H1 (cell line): ENCODE measurements around the gene GPR162. TPM values are rescaled to one million over a fixed set of nuclear protein-coding genes. Genes with fewer than 3 reads are reported as not detected.

Source experiments
- CTCF ChIA-PET: fragments of 300-600 bp; sonication (Branson Sonifier 250); formaldehyde crosslinking; loops from one replicate; lab custom pipeline; 2021; ENCODE audit not compliant: partially characterized antibody; lab: Charles Lee
- POLR2A ChIA-PET: fragments of 300-600 bp; sonication (Branson Sonifier 250); formaldehyde crosslinking; loops from one replicate; lab custom pipeline; 2021; ENCODE audit warnings: inconsistent platforms; ENCODE audit not compliant: partially characterized antibody; lab: Charles Lee
- DNase-seq, 2 experiments: peaks; one replicate each; pipeline versions ENCODE4 v3.0.0 to v3.0.0-alpha.2; 2010 to 2022; ENCODE audit warnings: low spot score in 2 of 2, low read depth in 1 of 2, mixed read lengths in 1 of 2
- FAIRE-seq: peaks from 2 replicates; lab custom pipeline; 2011; peaks lifted over from hg19 to GRCh38; lab: Jason Lieb, UNC
- H2AFZ ChIP-seq: 2 replicates; pipeline ENCODE4 v1.8.1; 2012; ENCODE audit warnings: low read length, inconsistent platforms
- H2AK5ac ChIP-seq: 2 replicates; pipeline ENCODE4 v1.6.1; 2013; ENCODE audit warnings: low read depth, low read length
- H2BK120ac ChIP-seq: replicated peaks from 2 replicates; pipeline ENCODE3; 2013; ENCODE audit warnings: low read depth, low read length, inconsistent platforms
- H2BK12ac ChIP-seq: 2 replicates; pipeline ENCODE4 v1.6.1; 2013; ENCODE audit warnings: low read depth, low read length
- H2BK15ac ChIP-seq: 2 replicates; pipeline ENCODE4 v1.6.1; 2013; ENCODE audit warnings: low read length
- H2BK20ac ChIP-seq: 2 replicates; pipeline ENCODE4 v1.6.1; 2013; ENCODE audit warnings: low read length
- H2BK5ac ChIP-seq: 2 replicates; pipeline ENCODE4 v1.6.1; 2013; ENCODE audit warnings: low read depth, low read length
- H3K14ac ChIP-seq: 2 replicates; pipeline ENCODE4 v1.6.1; 2013; ENCODE audit warnings: inconsistent platforms; ENCODE audit not compliant: insufficient read length
- H3K18ac ChIP-seq: 2 replicates; pipeline ENCODE4 v1.6.1; 2013; ENCODE audit warnings: low read length; ENCODE audit errors: extremely low read depth
- H3K23ac ChIP-seq: 2 replicates; pipeline ENCODE4 v1.6.1; 2013; ENCODE audit warnings: inconsistent platforms; ENCODE audit not compliant: insufficient read length
- H3K23me2 ChIP-seq: 2 replicates; pipeline ENCODE4 v1.6.1; 2013; ENCODE audit warnings: low read depth, low read length
- H3K27ac ChIP-seq: 2 replicates; pipeline ENCODE4 v1.6.1; 2011; ENCODE audit warnings: low read depth, low read length, inconsistent platforms
- H3K27me3 ChIP-seq, 4 experiments: replicated peaks in 1 of 4; 1 replicate in 1 of 4; 2 replicates in 3 of 4; pipeline versions ENCODE4 v1.6.1 to v1.8.1; 2011 to 2013; ENCODE audit warnings: low read length in 3 of 4, mild to moderate bottlenecking in 3 of 4, inconsistent platforms in 2 of 4, mixed read lengths in 2 of 4, moderate library complexity in 1 of 4; ENCODE audit not compliant: control insufficient read depth in 3 of 4, insufficient read depth in 3 of 4; ENCODE audit errors: extremely low read depth in 1 of 4
- H3K36me3 ChIP-seq, 4 experiments: 2 replicates each; pipeline versions ENCODE4 v1.6.1 to v1.8.1; 2011 to 2013; ENCODE audit warnings: mild to moderate bottlenecking in 4 of 4, low read length in 3 of 4, moderate library complexity in 2 of 4, control low read depth in 1 of 4, inconsistent platforms in 1 of 4; ENCODE audit not compliant: insufficient read depth in 4 of 4, control insufficient read depth in 2 of 4
- H3K4ac ChIP-seq: replicated peaks from 2 replicates; pipeline ENCODE3; 2013; ENCODE audit warnings: low read length, low read depth, mixed read lengths, inconsistent platforms; ENCODE audit not compliant: insufficient read length
- H3K4me1 ChIP-seq, 4 experiments: replicated peaks in 1 of 4; 1 replicate in 1 of 4; 2 replicates in 3 of 4; pipeline versions ENCODE4 v1.6.1 to v1.8.1; 2011 to 2013; ENCODE audit warnings: low read length in 3 of 4, inconsistent platforms in 2 of 4, mixed read lengths in 1 of 4; ENCODE audit not compliant: insufficient read depth in 4 of 4, control insufficient read depth in 3 of 4
- H3K4me2 ChIP-seq, 2 experiments: 2 replicates each; pipeline versions ENCODE4 v1.6.1 to v1.8.1; 2011 to 2013; ENCODE audit warnings: low read depth in 2 of 2, low read length in 2 of 2, control low read depth in 1 of 2, inconsistent platforms in 1 of 2, mild to moderate bottlenecking in 1 of 2; ENCODE audit not compliant: insufficient read depth in 1 of 2
- H3K4me3 ChIP-seq, 4 experiments: fragments of 200-600, 300-600 bp in 1 of 4; sonication (generic), shearing (Covaris generic), sonication (Bioruptor Twin) in 1 of 4; 2 replicates each; pipeline versions ENCODE4 v1.5.1 to v1.8.1; 2011 to 2016; ENCODE audit warnings: low read length in 4 of 4, low read depth in 3 of 4, control low read depth in 2 of 4, inconsistent platforms in 2 of 4, mild to moderate bottlenecking in 2 of 4, mixed read lengths in 1 of 4, moderate library complexity in 1 of 4; ENCODE audit not compliant: insufficient read depth in 2 of 4; ENCODE audit errors: extremely low read depth in 1 of 4
- H3K56ac ChIP-seq: replicated peaks from 2 replicates; pipeline ENCODE3; 2013; ENCODE audit warnings: low read depth, mild to moderate bottlenecking, mixed read lengths, low read length, inconsistent platforms; ENCODE audit not compliant: insufficient read length
- H3K79me1 ChIP-seq: 2 replicates; pipeline ENCODE4 v1.6.1; 2013; ENCODE audit warnings: low read depth, low read length, control low read depth
- H3K79me2 ChIP-seq, 2 experiments: 2 replicates each; pipeline versions ENCODE4 v1.6.1 to v1.8.1; 2012 to 2013; ENCODE audit warnings: low read length in 2 of 2, mild to moderate bottlenecking in 2 of 2, inconsistent platforms in 1 of 2; ENCODE audit not compliant: insufficient read depth in 2 of 2, control insufficient read depth in 1 of 2
- H3K9ac ChIP-seq, 4 experiments: replicated peaks in 1 of 4; 1 replicate in 1 of 4; 2 replicates in 3 of 4; pipeline versions ENCODE4 v1.6.1 to v1.8.1; 2011 to 2013; ENCODE audit warnings: low read depth in 3 of 4, low read length in 3 of 4, control low read depth in 2 of 4, mild to moderate bottlenecking in 2 of 4, moderate library complexity in 2 of 4, inconsistent platforms in 1 of 4; ENCODE audit errors: extremely low read depth in 1 of 4
- H3K9me3 ChIP-seq, 2 experiments: 2 replicates each; pipeline versions ENCODE4 v1.6.1 to v1.8.1; 2012 to 2013; ENCODE audit warnings: mild to moderate bottlenecking in 2 of 2, moderate library complexity in 2 of 2, control low read depth in 1 of 2, inconsistent platforms in 1 of 2, low read depth in 1 of 2, low read length in 1 of 2, mixed read lengths in 1 of 2; ENCODE audit not compliant: insufficient read depth in 2 of 2
- H4K20me1 ChIP-seq, 2 experiments: replicated peaks in 1 of 2; 2 replicates each; pipeline versions ENCODE3 to v1.8.1; 2011 to 2013; ENCODE audit warnings: inconsistent platforms in 2 of 2, low read length in 2 of 2, mild to moderate bottlenecking in 1 of 2; ENCODE audit not compliant: insufficient read depth in 2 of 2, control insufficient read depth in 1 of 2
- H4K5ac ChIP-seq: 2 replicates; pipeline ENCODE4 v1.6.1; 2013; ENCODE audit warnings: low read length, low read depth, mixed read lengths, inconsistent platforms; ENCODE audit not compliant: insufficient read length
- H4K8ac ChIP-seq: 2 replicates; pipeline ENCODE4 v1.8.0; 2013; ENCODE audit warnings: mild to moderate bottlenecking, moderate library complexity, low read length, inconsistent platforms; ENCODE audit not compliant: insufficient read depth; ENCODE audit errors: extremely low read depth
- H4K91ac ChIP-seq: replicated peaks from 2 replicates; pipeline ENCODE3; 2013; ENCODE audit warnings: low read length, mixed read lengths, inconsistent platforms; ENCODE audit not compliant: insufficient read length
- BRCA1 ChIP-seq: IDR thresholded peaks from 2 replicates; pipeline ENCODE4 v1.6.1; 2012; ENCODE audit warnings: low read depth, low read length, improper control_type of control experiment
- EGR1 ChIP-seq: IDR thresholded peaks from 2 replicates; pipeline ENCODE4 v1.6.1; 2011; ENCODE audit warnings: low read depth, low read length, borderline replicate concordance
- KDM1A ChIP-seq: fragments of 200-600, 300-600 bp; sonication (generic); IDR thresholded peaks from 2 replicates; pipeline ENCODE4 v1.7.1; 2016; ENCODE audit warnings: mild to moderate bottlenecking, low read length, borderline replicate concordance
- MAX ChIP-seq: IDR thresholded peaks from 2 replicates; pipeline ENCODE4 v1.6.1; 2012; ENCODE audit warnings: inconsistent platforms
- POU5F1 ChIP-seq: IDR thresholded peaks from 2 replicates; pipeline ENCODE4 v1.6.1; 2011; ENCODE audit warnings: low read depth, mild to moderate bottlenecking, low read length, moderate library complexity
- RXRA ChIP-seq: IDR thresholded peaks from 2 replicates; pipeline ENCODE4 v1.6.1; 2011; ENCODE audit warnings: low read depth, mild to moderate bottlenecking, low read length, moderate library complexity; ENCODE audit not compliant: insufficient read depth
- SIN3A ChIP-seq, 2 experiments: IDR thresholded peaks in 1 of 2; conservative IDR thresholded peaks in 1 of 2; 2 replicates each; pipeline ENCODE4 v1.6.1; 2011 to 2012; ENCODE audit warnings: low read length in 2 of 2, improper control_type of control experiment in 1 of 2, low read depth in 1 of 2, mild to moderate bottlenecking in 1 of 2
- TEAD4 ChIP-seq: IDR thresholded peaks from 2 replicates; pipeline ENCODE4 v1.6.1; 2012; ENCODE audit warnings: low read depth, low read length, inconsistent platforms, mixed read lengths
- YY1 ChIP-seq: IDR thresholded peaks from 2 replicates; pipeline ENCODE4 v1.6.1; 2011; ENCODE audit warnings: low read depth, mild to moderate bottlenecking, low read length
- ZNF274 ChIP-seq: IDR thresholded peaks from 2 replicates; pipeline ENCODE4 v1.7.0; 2012; ENCODE audit warnings: low read length, borderline replicate concordance; ENCODE audit errors: extremely low read depth
- WGBS, 2 experiments: shearing (Covaris generic) in 1 of 2; methylation state at CpG; one replicate each; pipeline versions ENCODE4 v1.1.6 to v1.1.7; 2013 to 2015; ENCODE audit warnings: low lambda C conversion rate in 2 of 2, mixed read lengths in 2 of 2, inconsistent platforms in 1 of 2, low coverage in 1 of 2, missing lambda C conversion rate in 1 of 2; ENCODE audit not compliant: insufficient replicate concordance in 2 of 2, insufficient coverage in 1 of 2, insufficient read length in 1 of 2; ENCODE audit errors: extremely low coverage in 1 of 2, missing lambda C conversion rate in 1 of 2; 5-methylcytosine and 5-hydroxymethylcytosine counted together
- polyA plus RNA-seq, 7 experiments: library from polyadenylated mRNA; depleted of rRNA in 3 of 7; stranded (reverse) in 5 of 7; unstranded in 2 of 7; fragments of >200 nt in 5 of 7; fragments of 200-250 nt in 2 of 7; gene quantifications; 1 replicate in 5 of 7; 2 replicates in 1 of 7; 4 replicates in 1 of 7; pipeline versions ENCODE4 v1.2.1 to v1.2.3, GENCODE V29; 2011 to 2013; ENCODE audit warnings: missing spikeins in 2 of 7, mixed read lengths in 2 of 7
- total RNA-seq: library from RNA; stranded (reverse); fragmentation: NEBNext Ultra II Directional; extraction: Animal tissue kit (Norgen Biotek cat#: 25700); gene quantifications from 2 replicates; pipeline ENCODE4 v1.2.1, GENCODE V29; 2021

GPR162 gene
- total and polyA plus RNA-seq, 2 of the 8 experiments (the other 6 are each of a cell fraction or from before 2014, with no cell fraction given), result 7.3 to 8.8 TPM

- Histone ChIP-seq H3K9ac (no peak overlapping the region; a peak in 1 of 7 replicates), H3K79me1 (0 out of 2 replicates have a peak, but pooled peaks cover 4% of the 10 kb centered on the region), H2BK12ac (no peak overlapping the region), H3K23me2 (peaks cover 21% of the 10 kb centered on the region), H2AFZ (no peak overlapping the region), H3K36me3 (peaks cover 8 to 41% (median 18%) of the 10 kb centered on the region in 4 experiments), H3K27me3 (no peaks in the 10 kb centered on the region), H3K14ac (no peak overlapping the region), H3K4me2 (peak overlapping the region; percentile 93 to 94), H3K18ac (no peak overlapping the region), H3K4ac (no peak overlapping the region), H3K4me3 (peak overlapping the region; percentile 84 to 98 (median 86); a peak in 7 of 8 replicates), H2BK20ac (no peak overlapping the region), H4K5ac (no peak overlapping the region), H3K79me2 (peaks cover 0 to 22% of the 10 kb centered on the region in 2 experiments; a peak in 2 of 4 replicates), H3K23ac (no peak overlapping the region), H2BK15ac (no peak overlapping the region), H4K91ac (no peak overlapping the region), H3K9me3 (no peaks in the 10 kb centered on the region), H2AK5ac (no peak overlapping the region), H3K56ac (no peak overlapping the region), H2BK120ac (no peak overlapping the region), H2BK5ac (0 out of 2 replicates have a peak overlapping the region, but pooled peaks have one; percentile 7), H3K4me1 (peaks cover 7 to 50% (median 25%) of the 10 kb centered on the region in 4 experiments), H4K8ac (0 out of 2 replicates have a peak overlapping the region, but pooled peaks have one; percentile 22), H3K27ac (no peak overlapping the region), H4K20me1 (peaks cover 25 to 30% of the 10 kb centered on the region in 2 experiments)
- DNase-seq (peak in 1 of 2 experiments; percentile 97), FAIRE-seq (peak; percentile 71)
- ChIA-PET POLR2A (interaction anchor here (0.7 to 18.9 kb wide), 34 partner anchors 9 to 337 kb away, joined by 3 to 588 read pairs (median 6); partner anchors contain the start of genes ATN1, C12orf57, CD4 and CDCA3), CTCF (interaction anchor here (0.5 to 10.4 kb wide), 48 partner anchors 9 to 334 kb away, joined by 3 to 216 read pairs (median 6); partner anchors contain the start of genes C12orf57, CDCA3, GNB3 and LRRC23)
- WGBS, 2 experiments, result 61% methylated on average over 12 of the region's 12 CpGs; no CpG with 5 or more reads in 1 of the 2 experiments
- peak; percentile 54 to 78; a peak in 1 of 4 replicates for TF ChIP-seq SIN3A (conservative IDR thresholded peaks at IDR 0.05 in 1 of 2, IDR thresholded peaks at IDR 0.05 in 1 of 2; ENCODE audit: low read depth in 1 of 2, low read length in 2 of 2)
- TF ChIP-seq EGR1, result no peak
- TF ChIP-seq BRCA1, result no peak
- TF ChIP-seq KDM1A, result no peak
- TF ChIP-seq RXRA, result no peak
- no peak for TF ChIP-seq ZNF274
- peak; percentile 40; the same call in 1 of the 2 replicates for TF ChIP-seq MAX
- TF ChIP-seq POU5F1, result no peak
- 0 out of 2 replicates have a peak, but pooled peaks have one; percentile 39 for TF ChIP-seq YY1
- peak; percentile 52; the same call in 1 of the 2 replicates for TF ChIP-seq TEAD4
These were observed 47.7 kb downstream of the GPR162 start for GRCh38 chr12:6869049-6870021.
